ENCODE results near the gene RTP4.

The RTP4 gene

GRCh38 chr3:187325632-187326031 is 42.6 kb upstream of the RTP4 start:
- H3K27ac ChIP-seq: no peak overlapping the region
- TF ChIP-seq, protein P1, sequence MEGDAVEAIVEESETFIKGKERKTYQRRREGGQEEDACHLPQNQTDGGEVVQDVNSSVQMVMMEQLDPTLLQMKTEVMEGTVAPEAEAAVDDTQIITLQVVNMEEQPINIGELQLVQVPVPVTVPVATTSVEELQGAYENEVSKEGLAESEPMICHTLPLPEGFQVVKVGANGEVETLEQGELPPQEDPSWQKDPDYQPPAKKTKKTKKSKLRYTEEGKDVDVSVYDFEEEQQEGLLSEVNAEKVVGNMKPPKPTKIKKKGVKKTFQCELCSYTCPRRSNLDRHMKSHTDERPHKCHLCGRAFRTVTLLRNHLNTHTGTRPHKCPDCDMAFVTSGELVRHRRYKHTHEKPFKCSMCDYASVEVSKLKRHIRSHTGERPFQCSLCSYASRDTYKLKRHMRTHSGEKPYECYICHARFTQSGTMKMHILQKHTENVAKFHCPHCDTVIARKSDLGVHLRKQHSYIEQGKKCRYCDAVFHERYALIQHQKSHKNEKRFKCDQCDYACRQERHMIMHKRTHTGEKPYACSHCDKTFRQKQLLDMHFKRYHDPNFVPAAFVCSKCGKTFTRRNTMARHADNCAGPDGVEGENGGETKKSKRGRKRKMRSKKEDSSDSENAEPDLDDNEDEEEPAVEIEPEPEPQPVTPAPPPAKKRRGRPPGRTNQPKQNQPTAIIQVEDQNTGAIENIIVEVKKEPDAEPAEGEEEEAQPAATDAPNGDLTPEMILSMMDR (IDR thresholded peaks at IDR 0.05): no peak
- no peak for TF ChIP-seq ZFX (IDR thresholded peaks at IDR 0.05; ENCODE audit: borderline replicate concordance)

- TF ChIP-seq, protein P1 (IDR thresholded peaks at IDR 0.05): no peak
- no peak for TF ChIP-seq ZFX (IDR thresholded peaks at IDR 0.05; ENCODE audit: borderline replicate concordance)
Observed at GRCh38 chr3:187327845-187328244, 40.3 kb upstream of the RTP4 start.

GRCh38 chr3:187328691-187329090 is 39.5 kb upstream of the RTP4 start:
- TF ChIP-seq ZFX (IDR thresholded peaks at IDR 0.05; ENCODE audit: borderline replicate concordance): no peak
- TF ChIP-seq, protein P1 (IDR thresholded peaks at IDR 0.05): no peak
- no peak overlapping the region for H3K27ac ChIP-seq

More at GRCh38 chr3:187327845-187328244, 40.3 kb upstream of the RTP4 start:
- H3K27ac ChIP-seq: no peak overlapping the region

DNA sequence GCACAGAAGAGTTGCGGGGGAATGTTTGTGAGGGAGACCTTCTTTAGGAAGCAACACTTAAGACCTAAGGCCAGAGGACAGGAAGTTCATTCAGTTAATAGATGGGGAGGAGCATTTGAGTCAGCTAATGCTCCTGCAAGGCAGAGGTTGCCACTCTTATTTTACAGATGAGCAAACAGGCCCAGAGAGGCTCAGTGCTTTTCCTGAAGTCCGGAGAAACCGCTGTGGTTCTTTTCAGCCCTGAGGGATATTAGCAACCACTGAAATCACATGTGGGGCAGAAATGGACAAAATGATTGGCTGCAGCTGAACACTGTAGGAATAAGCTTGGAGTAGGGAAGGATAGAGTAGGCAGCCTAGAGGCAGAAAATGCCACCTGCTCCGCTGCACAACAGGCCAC is 33.3 kb upstream of the RTP4 start:
- H3K27ac ChIP-seq: no peak overlapping the region
- TF ChIP-seq, protein P1 (IDR thresholded peaks at IDR 0.05): no peak
- TF ChIP-seq ZFX (IDR thresholded peaks at IDR 0.05; ENCODE audit: borderline replicate concordance): no peak

DNA sequence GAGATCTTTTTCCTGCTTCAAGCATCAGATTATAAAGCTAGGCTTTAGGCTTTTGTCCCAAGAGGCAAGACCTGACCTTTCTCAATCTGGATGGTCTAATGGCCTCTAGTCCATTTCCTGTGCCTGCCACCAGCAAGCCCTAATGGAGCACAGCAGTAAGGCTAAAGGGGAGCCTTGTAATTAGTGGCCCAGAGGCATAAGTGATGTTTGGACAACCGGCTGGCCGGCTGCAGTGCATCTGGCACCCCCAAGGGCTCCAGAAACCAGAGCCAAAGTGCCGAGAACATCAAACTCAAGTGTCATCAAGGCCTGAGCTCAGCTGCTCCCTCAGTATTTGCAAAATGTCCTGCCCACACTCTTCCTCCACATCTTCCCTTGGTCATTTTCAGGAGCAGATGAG is 31.9 kb upstream of the RTP4 start:
- TF ChIP-seq, protein P1 (IDR thresholded peaks at IDR 0.05): no peak
- TF ChIP-seq ZFX (IDR thresholded peaks at IDR 0.05; ENCODE audit: borderline replicate concordance): no peak
- no peak overlapping the region for H3K27ac ChIP-seq

- TF ChIP-seq ZFX (IDR thresholded peaks at IDR 0.05; ENCODE audit: borderline replicate concordance): no peak
- TF ChIP-seq, protein P1 (IDR thresholded peaks at IDR 0.05): no peak
- no peak overlapping the region for H3K27ac ChIP-seq
Observed at GRCh38 chr3:187340578-187340977, 27.6 kb upstream of the RTP4 start.

DNA sequence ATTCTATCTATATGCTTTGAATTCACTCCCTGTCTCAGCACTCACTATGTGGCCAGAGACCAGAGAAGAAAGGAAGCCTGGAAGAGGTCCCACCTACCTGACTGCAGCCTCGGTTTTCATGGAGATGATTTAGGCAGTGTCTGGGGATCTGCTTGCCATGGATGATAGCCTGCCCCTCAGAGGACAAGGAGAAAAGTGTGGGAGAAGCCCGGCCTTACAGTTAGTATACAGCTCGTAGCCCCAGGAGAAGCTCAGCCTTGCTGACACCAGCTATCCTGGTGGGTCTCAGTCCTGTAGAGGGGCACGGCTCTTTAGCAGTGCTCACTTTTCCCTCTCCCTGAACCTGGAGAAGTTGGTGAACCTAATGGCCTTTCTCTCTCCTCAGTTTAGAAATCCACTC is 25.9 kb upstream of the RTP4 start:
- H3K27ac ChIP-seq: no peak overlapping the region
- TF ChIP-seq ZFX (IDR thresholded peaks at IDR 0.05; ENCODE audit: borderline replicate concordance): no peak
- TF ChIP-seq, protein P1 (IDR thresholded peaks at IDR 0.05): no peak
